ENCODE measurements around the gene CBX3. TPM values are rescaled to one million over a fixed set of nuclear protein-coding genes. Genes with fewer than 3 reads are reported as not detected.
A peak's percentile ranks its signal among the peaks of the same experiment; 100 is the strongest.

CBX3 gene
- total and polyA plus RNA-seq, 2 of the 13 experiments (the other 11 are each of a cell fraction or from before 2014, with no cell fraction given) = 53.9 to 249 TPM

GRCh38 chr7:26198133-26198780 is 3.3 kb upstream of the CBX3 start:
- Histone ChIP-seq H3K4me3 (replicated peaks in 1 of 3; ENCODE audit: insufficient read depth in 1 of 3, low read depth in 2 of 3, low read length in 3 of 3) (peak overlapping the region; percentile 99), H3K79me2 (ENCODE audit: insufficient read depth, low read length) (peaks cover 87% of the 10 kb centered on the region), H2AFZ (ENCODE audit: low read length) (no peak overlapping the region), H3K27me3 (ENCODE audit: control insufficient read depth in 1 of 2, insufficient read depth in 2 of 2, low read length in 2 of 2) (no peaks in the 10 kb centered on the region; a peak in 1 of 5 replicates), H3K4me2 (ENCODE audit: low read depth, low read length) (peak overlapping the region; percentile 77), H4K20me1 (ENCODE audit: insufficient read depth, low read length) (peaks cover 72% of the 10 kb centered on the region), H3K27ac (ENCODE audit: extremely low read length, insufficient read depth, low read length) (peak overlapping the region; percentile 99), H3K36me3 (replicated peaks in 1 of 2; ENCODE audit: control insufficient read depth in 1 of 2, insufficient read depth in 2 of 2, low read length in 2 of 2) (peaks cover 16 to 44% of the 10 kb centered on the region in 2 experiments), H3K9me3 (ENCODE audit: low read length) (no peaks in the 10 kb centered on the region), H3K9ac (ENCODE audit: insufficient read depth, low read depth, low read length) (peak overlapping the region; percentile 100), H3K4me1 (ENCODE audit: insufficient read depth, low read length) (peaks cover 44% of the 10 kb centered on the region)
- CTCF ChIA-PET (ENCODE audit: low intra/inter-chr PET ratio, low total read pairs) = no interaction called here
- no peak for FAIRE-seq
- TF ChIP-seq ARID3A (IDR thresholded peaks at IDR 0.05; ENCODE audit: low read depth, low read length) (peak; percentile 74), JDP2 (CRISPR knock-in tag; IDR thresholded peaks at IDR 0.05; ENCODE audit: borderline replicate concordance) (no peak), ZNF460 (CRISPR knock-in tag; IDR thresholded peaks at IDR 0.05; ENCODE audit: borderline replicate concordance) (no peak), ZSCAN20 (CRISPR knock-in tag; IDR thresholded peaks at IDR 0.05; ENCODE audit: borderline replicate concordance) (no peak), KDM5A (IDR thresholded peaks at IDR 0.05; ENCODE audit: borderline replicate concordance, low read length) (peak; percentile 27), ZBTB20 (CRISPR knock-in tag; IDR thresholded peaks at IDR 0.05; ENCODE audit: borderline replicate concordance, low read depth) (no peak), RBFOX2 (IDR thresholded peaks at IDR 0.05; ENCODE audit: low read depth, low read length) (peak; percentile 15; the same call in 1 of the 2 replicates), SMC3 (IDR thresholded peaks at IDR 0.05; ENCODE audit: low read length) (peak; percentile 41), NFRKB (IDR thresholded peaks at IDR 0.05) (no peak), HMG20A (CRISPR knock-in tag; IDR thresholded peaks at IDR 0.05; ENCODE audit: borderline replicate concordance) (no peak), POLR2A (IDR thresholded peaks at IDR 0.05; ENCODE audit: insufficient read depth in 1 of 2, low read depth in 2 of 2, low read length in 2 of 2) (0 out of 4 replicates have a peak, but pooled peaks of 1 of the 2 experiments have one; percentile 23), AGO2 (optimal IDR thresholded peaks at IDR 0.05; ENCODE audit: low read depth, low read length) (peak; percentile 36)
- TF ChIP-seq, protein P1, sequence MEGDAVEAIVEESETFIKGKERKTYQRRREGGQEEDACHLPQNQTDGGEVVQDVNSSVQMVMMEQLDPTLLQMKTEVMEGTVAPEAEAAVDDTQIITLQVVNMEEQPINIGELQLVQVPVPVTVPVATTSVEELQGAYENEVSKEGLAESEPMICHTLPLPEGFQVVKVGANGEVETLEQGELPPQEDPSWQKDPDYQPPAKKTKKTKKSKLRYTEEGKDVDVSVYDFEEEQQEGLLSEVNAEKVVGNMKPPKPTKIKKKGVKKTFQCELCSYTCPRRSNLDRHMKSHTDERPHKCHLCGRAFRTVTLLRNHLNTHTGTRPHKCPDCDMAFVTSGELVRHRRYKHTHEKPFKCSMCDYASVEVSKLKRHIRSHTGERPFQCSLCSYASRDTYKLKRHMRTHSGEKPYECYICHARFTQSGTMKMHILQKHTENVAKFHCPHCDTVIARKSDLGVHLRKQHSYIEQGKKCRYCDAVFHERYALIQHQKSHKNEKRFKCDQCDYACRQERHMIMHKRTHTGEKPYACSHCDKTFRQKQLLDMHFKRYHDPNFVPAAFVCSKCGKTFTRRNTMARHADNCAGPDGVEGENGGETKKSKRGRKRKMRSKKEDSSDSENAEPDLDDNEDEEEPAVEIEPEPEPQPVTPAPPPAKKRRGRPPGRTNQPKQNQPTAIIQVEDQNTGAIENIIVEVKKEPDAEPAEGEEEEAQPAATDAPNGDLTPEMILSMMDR (CRISPR knock-in tag; IDR thresholded peaks at IDR 0.05) = peak; percentile 41; the same call in 1 of the 2 replicates
- TF ChIP-seq, protein P2, sequence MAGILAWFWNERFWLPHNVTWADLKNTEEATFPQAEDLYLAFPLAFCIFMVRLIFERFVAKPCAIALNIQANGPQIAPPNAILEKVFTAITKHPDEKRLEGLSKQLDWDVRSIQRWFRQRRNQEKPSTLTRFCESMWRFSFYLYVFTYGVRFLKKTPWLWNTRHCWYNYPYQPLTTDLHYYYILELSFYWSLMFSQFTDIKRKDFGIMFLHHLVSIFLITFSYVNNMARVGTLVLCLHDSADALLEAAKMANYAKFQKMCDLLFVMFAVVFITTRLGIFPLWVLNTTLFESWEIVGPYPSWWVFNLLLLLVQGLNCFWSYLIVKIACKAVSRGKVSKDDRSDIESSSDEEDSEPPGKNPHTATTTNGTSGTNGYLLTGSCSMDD (CRISPR knock-in tag; IDR thresholded peaks at IDR 0.05) = no peak
- POLR2A ChIA-PET = interaction anchor here (0.8 to 5.8 kb wide), 7 partner anchors 10 to 167 kb away, joined by 3 to 40 read pairs (median 4); partner anchors contain the start of gene NFE2L3
- DNase-seq (ENCODE audit: low spot score) = no peak
- intact Hi-C loops (cut with micrococcal nuclease; ENCODE audit: unreplicated experiment) = loop anchor here (2.0 to 5.0 kb wide), 3 partner anchors 45 to 306 kb away; partner anchors contain the start of gene NFE2L3
- BruUV-seq (replicated peaks) = no TSS peak
- ATAC-seq = no peak
- WGBS (ENCODE audit: low lambda C conversion rate) = 1% methylated on average over 6 of the region's 6 CpGs
- in situ Hi-C loops (cut with HindIII; ENCODE audit: extremely low pct_ligation_motif_present, low pct_unique_long_range_greater_than_20kb) = no loop called here

Data from HepG2 (cell line).